K562 (cell line): ENCODE data around the gene AKAP13.

Source experiments
- CBX3 ChIP-seq, 2 experiments: IDR thresholded peaks; 1 replicate in 1 of 2; 2 replicates in 1 of 2; pipeline ENCODE4 v1.6.1; 2012; ENCODE audit warnings: inconsistent platforms in 2 of 2, low read length in 2 of 2, borderline replicate concordance in 1 of 2, control low read depth in 1 of 2
- ESRRA ChIP-seq: fragments of 450-650 bp; IDR thresholded peaks from 2 replicates; pipeline ENCODE4 v1.6.1; 2014; ENCODE audit warnings: low read depth, mild to moderate bottlenecking, moderate library complexity, borderline replicate concordance
- MTA3 ChIP-seq: fragments of 450-650 bp; formaldehyde crosslinking; IDR thresholded peaks from 2 replicates; pipeline ENCODE4 v1.6.1; 2017; ENCODE audit warnings: mild to moderate bottlenecking, borderline replicate concordance
- NFRKB ChIP-seq: fragments of 450-650 bp; IDR thresholded peaks from 2 replicates; pipeline ENCODE4 v1.6.1; 2016; ENCODE audit warnings: low read depth
- POLR2A ChIP-seq: fragments of 450-650 bp; conservative IDR thresholded peaks from 2 replicates; pipeline ENCODE4 v1.6.1; 2016
- SIN3A ChIP-seq, 2 experiments: fragments of 150-350 bp in 1 of 2; IDR thresholded peaks; 2 replicates each; pipeline ENCODE4 v1.6.1; 2011 to 2016; ENCODE audit warnings: borderline replicate concordance in 2 of 2, low read depth in 2 of 2, low read length in 2 of 2, mild to moderate bottlenecking in 2 of 2, moderate library complexity in 2 of 2; ENCODE audit not compliant: control insufficient read depth in 1 of 2
- YY1 ChIP-seq, 3 experiments: IDR thresholded peaks; 2 replicates each; pipeline ENCODE4 v1.6.1; 2011; ENCODE audit warnings: low read length in 2 of 3, mild to moderate bottlenecking in 2 of 3, moderate library complexity in 2 of 3, borderline replicate concordance in 1 of 3, control low read depth in 1 of 3, low read depth in 1 of 3; ENCODE audit not compliant: insufficient read depth in 3 of 3, insufficient replicate concordance in 2 of 3, control insufficient read depth in 1 of 3, insufficient read length in 1 of 3; ENCODE audit errors: extremely low read depth in 1 of 3
- ZNF561 ChIP-seq: fragments of 450-650 bp; formaldehyde crosslinking; conservative IDR thresholded peaks from 2 replicates; pipeline ENCODE4 v1.4.0; 2020; ENCODE audit warnings: mild to moderate bottlenecking, moderate library complexity
- TF ChIP-seq, protein P1 (sequence below): IDR thresholded peaks from 3 replicates; pipeline ENCODE4 v1.6.1; 2011; ENCODE audit warnings: borderline replicate concordance, mild to moderate bottlenecking, moderate library complexity; ENCODE audit not compliant: insufficient read length; ENCODE audit errors: extremely low read depth
- TF ChIP-seq, protein P2 (sequence below): fragments of 250-450 bp; sonication (Bioruptor Pico); IDR thresholded peaks from 2 replicates; pipeline ENCODE4 v1.5.0; 2020; ENCODE audit warnings: mild to moderate bottlenecking, borderline replicate concordance
- TF ChIP-seq, protein P3 (sequence below), 2 experiments: fragments of 450-650 bp; IDR thresholded peaks; 2 replicates each; pipeline ENCODE4 v1.6.1; 2016
- TF ChIP-seq, protein P4 (sequence below): sonication (generic); formaldehyde crosslinking; IDR thresholded peaks from 2 replicates; pipeline ENCODE4 v1.8.1; 2022; ENCODE audit warnings: missing genetic modification reagents
- TF ChIP-seq, protein P5 (sequence below), 3 experiments: IDR thresholded peaks in 2 of 3; conservative IDR thresholded peaks in 1 of 3; 2 replicates each; pipeline ENCODE4 v1.5.1; 2011 to 2012; ENCODE audit warnings: low read length in 3 of 3, mild to moderate bottlenecking in 3 of 3, control low read depth in 2 of 3, improper control_type of control experiment in 1 of 3, inconsistent platforms in 1 of 3, low read depth in 1 of 3, mixed read lengths in 1 of 3, moderate library complexity in 1 of 3; ENCODE audit not compliant: insufficient read depth in 2 of 3

DNA sequence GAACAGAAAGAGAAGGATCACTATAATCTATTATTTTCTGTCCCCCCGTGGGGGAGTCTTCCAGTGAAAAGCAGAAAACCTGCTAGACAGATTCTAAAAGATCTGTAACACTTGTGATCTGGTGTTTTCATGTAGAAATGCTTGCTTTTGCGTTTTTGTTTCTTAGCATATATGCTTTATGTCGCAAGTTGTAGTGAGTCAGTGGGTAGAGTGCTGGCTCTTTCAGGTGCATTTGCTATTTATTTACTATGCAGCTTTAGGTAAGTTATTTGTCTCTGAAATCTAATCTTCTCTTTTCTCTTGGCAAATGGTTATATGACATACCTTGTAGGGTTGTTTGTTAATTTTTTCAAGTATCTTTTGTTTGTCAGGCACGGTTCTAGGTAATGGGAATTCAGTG lies 9.4 kb downstream of the AKAP13 start:
- TF ChIP-seq, protein P1, sequence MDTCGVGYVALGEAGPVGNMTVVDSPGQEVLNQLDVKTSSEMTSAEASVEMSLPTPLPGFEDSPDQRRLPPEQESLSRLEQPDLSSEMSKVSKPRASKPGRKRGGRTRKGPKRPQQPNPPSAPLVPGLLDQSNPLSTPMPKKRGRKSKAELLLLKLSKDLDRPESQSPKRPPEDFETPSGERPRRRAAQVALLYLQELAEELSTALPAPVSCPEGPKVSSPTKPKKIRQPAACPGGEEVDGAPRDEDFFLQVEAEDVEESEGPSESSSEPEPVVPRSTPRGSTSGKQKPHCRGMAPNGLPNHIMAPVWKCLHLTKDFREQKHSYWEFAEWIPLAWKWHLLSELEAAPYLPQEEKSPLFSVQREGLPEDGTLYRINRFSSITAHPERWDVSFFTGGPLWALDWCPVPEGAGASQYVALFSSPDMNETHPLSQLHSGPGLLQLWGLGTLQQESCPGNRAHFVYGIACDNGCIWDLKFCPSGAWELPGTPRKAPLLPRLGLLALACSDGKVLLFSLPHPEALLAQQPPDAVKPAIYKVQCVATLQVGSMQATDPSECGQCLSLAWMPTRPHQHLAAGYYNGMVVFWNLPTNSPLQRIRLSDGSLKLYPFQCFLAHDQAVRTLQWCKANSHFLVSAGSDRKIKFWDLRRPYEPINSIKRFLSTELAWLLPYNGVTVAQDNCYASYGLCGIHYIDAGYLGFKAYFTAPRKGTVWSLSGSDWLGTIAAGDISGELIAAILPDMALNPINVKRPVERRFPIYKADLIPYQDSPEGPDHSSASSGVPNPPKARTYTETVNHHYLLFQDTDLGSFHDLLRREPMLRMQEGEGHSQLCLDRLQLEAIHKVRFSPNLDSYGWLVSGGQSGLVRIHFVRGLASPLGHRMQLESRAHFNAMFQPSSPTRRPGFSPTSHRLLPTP: no peak
- TF ChIP-seq MTA3: no peak
- TF ChIP-seq, protein P2, sequence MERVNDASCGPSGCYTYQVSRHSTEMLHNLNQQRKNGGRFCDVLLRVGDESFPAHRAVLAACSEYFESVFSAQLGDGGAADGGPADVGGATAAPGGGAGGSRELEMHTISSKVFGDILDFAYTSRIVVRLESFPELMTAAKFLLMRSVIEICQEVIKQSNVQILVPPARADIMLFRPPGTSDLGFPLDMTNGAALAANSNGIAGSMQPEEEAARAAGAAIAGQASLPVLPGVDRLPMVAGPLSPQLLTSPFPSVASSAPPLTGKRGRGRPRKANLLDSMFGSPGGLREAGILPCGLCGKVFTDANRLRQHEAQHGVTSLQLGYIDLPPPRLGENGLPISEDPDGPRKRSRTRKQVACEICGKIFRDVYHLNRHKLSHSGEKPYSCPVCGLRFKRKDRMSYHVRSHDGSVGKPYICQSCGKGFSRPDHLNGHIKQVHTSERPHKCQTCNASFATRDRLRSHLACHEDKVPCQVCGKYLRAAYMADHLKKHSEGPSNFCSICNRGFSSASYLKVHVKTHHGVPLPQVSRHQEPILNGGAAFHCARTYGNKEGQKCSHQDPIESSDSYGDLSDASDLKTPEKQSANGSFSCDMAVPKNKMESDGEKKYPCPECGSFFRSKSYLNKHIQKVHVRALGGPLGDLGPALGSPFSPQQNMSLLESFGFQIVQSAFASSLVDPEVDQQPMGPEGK: no peak
- TF ChIP-seq, protein P3, sequence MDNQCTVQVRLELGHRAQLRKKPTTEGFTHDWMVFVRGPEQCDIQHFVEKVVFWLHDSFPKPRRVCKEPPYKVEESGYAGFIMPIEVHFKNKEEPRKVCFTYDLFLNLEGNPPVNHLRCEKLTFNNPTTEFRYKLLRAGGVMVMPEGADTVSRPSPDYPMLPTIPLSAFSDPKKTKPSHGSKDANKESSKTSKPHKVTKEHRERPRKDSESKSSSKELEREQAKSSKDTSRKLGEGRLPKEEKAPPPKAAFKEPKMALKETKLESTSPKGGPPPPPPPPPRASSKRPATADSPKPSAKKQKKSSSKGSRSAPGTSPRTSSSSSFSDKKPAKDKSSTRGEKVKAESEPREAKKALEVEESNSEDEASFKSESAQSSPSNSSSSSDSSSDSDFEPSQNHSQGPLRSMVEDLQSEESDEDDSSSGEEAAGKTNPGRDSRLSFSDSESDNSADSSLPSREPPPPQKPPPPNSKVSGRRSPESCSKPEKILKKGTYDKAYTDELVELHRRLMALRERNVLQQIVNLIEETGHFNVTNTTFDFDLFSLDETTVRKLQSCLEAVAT (IDR thresholded peaks at IDR 0.05): no peak
- no peak for TF ChIP-seq ZNF561 (CRISPR knock-in tag)
- no peak for TF ChIP-seq ESRRA
- TF ChIP-seq NFRKB: no peak
- TF ChIP-seq POLR2A: no peak
- no peak for TF ChIP-seq CBX3 (IDR thresholded peaks at IDR 0.05; ENCODE audit: borderline replicate concordance in 1 of 2, low read length in 2 of 2)
- TF ChIP-seq, protein P4, sequence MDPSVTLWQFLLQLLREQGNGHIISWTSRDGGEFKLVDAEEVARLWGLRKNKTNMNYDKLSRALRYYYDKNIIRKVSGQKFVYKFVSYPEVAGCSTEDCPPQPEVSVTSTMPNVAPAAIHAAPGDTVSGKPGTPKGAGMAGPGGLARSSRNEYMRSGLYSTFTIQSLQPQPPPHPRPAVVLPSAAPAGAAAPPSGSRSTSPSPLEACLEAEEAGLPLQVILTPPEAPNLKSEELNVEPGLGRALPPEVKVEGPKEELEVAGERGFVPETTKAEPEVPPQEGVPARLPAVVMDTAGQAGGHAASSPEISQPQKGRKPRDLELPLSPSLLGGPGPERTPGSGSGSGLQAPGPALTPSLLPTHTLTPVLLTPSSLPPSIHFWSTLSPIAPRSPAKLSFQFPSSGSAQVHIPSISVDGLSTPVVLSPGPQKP (CRISPR knock-in tag): no peak
- TF ChIP-seq SIN3A (IDR thresholded peaks at IDR 0.05; ENCODE audit: borderline replicate concordance in 2 of 2, control insufficient read depth in 1 of 2, low read depth in 2 of 2, low read length in 2 of 2): no peak
- TF ChIP-seq, protein P5, sequence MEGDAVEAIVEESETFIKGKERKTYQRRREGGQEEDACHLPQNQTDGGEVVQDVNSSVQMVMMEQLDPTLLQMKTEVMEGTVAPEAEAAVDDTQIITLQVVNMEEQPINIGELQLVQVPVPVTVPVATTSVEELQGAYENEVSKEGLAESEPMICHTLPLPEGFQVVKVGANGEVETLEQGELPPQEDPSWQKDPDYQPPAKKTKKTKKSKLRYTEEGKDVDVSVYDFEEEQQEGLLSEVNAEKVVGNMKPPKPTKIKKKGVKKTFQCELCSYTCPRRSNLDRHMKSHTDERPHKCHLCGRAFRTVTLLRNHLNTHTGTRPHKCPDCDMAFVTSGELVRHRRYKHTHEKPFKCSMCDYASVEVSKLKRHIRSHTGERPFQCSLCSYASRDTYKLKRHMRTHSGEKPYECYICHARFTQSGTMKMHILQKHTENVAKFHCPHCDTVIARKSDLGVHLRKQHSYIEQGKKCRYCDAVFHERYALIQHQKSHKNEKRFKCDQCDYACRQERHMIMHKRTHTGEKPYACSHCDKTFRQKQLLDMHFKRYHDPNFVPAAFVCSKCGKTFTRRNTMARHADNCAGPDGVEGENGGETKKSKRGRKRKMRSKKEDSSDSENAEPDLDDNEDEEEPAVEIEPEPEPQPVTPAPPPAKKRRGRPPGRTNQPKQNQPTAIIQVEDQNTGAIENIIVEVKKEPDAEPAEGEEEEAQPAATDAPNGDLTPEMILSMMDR (IDR thresholded peaks at IDR 0.05 in 2 of 3, conservative IDR thresholded peaks at IDR 0.05 in 1 of 3; ENCODE audit: insufficient read depth in 2 of 3, low read depth in 1 of 3, low read length in 3 of 3): no peak
- no peak for TF ChIP-seq YY1 (IDR thresholded peaks at IDR 0.05; ENCODE audit: borderline replicate concordance in 1 of 3, control insufficient read depth in 1 of 3, extremely low read depth in 1 of 3, insufficient read depth in 3 of 3, insufficient read length in 1 of 3, insufficient replicate concordance in 2 of 3, low read depth in 1 of 3, low read length in 2 of 3)
